Activated CD8-positive, alpha-beta T cell treated with anti-CD3 and anti-CD28 coated beads for 36 hours (primary cell): ENCODE results near the gene ERICH2. TPM values are rescaled to one million over a fixed set of nuclear protein-coding genes. Genes with fewer than 3 reads are reported as not detected.

Experiments
- ATAC-seq: fragments of 200-7000 bp; cut with Tn5 transposase; one replicate; pipeline ENCODE4 v1.10.0; 2021; ENCODE audit warnings: mild to moderate bottlenecking, moderate library complexity
- CTCF ChIA-PET: fragments of 350-600 bp; sonication (Branson Sonifier 250); formaldehyde crosslinking; loops from one replicate; lab custom pipeline; 2021; ENCODE audit warnings: antibody characterized with exemption; lab: Charles Lee
- POLR2A ChIA-PET: fragments of 350-600 bp; sonication (Branson Sonifier 250); formaldehyde crosslinking; loops from one replicate; lab custom pipeline; 2021; ENCODE audit warnings: antibody characterized with exemption; lab: Charles Lee
- DNase-seq: peaks from one replicate; pipeline ENCODE4 v3.0.0-alpha.2; 2020
- H3K27ac Mint-ChIP-seq: one replicate; pipeline ENCODE4 v1.8.0; 2021; ENCODE audit warnings: mild to moderate bottlenecking, mixed read lengths
- H3K27me3 Mint-ChIP-seq: one replicate; pipeline ENCODE4 v1.8.0; 2021; ENCODE audit warnings: mixed read lengths
- H3K36me3 Mint-ChIP-seq: one replicate; pipeline ENCODE4 v1.8.0; 2021; ENCODE audit warnings: low read depth, mixed read lengths
- H3K4me1 Mint-ChIP-seq: one replicate; pipeline ENCODE4 v1.8.0; 2021; ENCODE audit warnings: low read depth, mixed read lengths
- H3K4me3 Mint-ChIP-seq: one replicate; pipeline ENCODE4 v1.8.0; 2021; ENCODE audit warnings: mild to moderate bottlenecking, moderate library complexity, mixed read lengths
- H3K9me3 Mint-ChIP-seq: one replicate; pipeline ENCODE4 v1.8.0; 2021; ENCODE audit warnings: mixed read lengths
- CTCF ChIP-seq: fragments of 200-600 bp; IDR thresholded peaks from one replicate; pipeline ENCODE4 v1.8.0; 2022; ENCODE audit warnings: antibody characterized with exemption, mild to moderate bottlenecking
- intact Hi-C: fragments of 100-400 bp; cut with micrococcal nuclease; formaldehyde crosslinking; loops from one replicate; pipeline ENCODE4 v1.10.0; 2022
- total RNA-seq, 2 experiments: library from RNA; stranded (reverse); gene quantifications; one replicate each; pipeline ENCODE4 v1.2.3, GENCODE V29; 2021

Gene ERICH2
- total RNA-seq, 2 experiments from 2014 or later, result not detected

DNA sequence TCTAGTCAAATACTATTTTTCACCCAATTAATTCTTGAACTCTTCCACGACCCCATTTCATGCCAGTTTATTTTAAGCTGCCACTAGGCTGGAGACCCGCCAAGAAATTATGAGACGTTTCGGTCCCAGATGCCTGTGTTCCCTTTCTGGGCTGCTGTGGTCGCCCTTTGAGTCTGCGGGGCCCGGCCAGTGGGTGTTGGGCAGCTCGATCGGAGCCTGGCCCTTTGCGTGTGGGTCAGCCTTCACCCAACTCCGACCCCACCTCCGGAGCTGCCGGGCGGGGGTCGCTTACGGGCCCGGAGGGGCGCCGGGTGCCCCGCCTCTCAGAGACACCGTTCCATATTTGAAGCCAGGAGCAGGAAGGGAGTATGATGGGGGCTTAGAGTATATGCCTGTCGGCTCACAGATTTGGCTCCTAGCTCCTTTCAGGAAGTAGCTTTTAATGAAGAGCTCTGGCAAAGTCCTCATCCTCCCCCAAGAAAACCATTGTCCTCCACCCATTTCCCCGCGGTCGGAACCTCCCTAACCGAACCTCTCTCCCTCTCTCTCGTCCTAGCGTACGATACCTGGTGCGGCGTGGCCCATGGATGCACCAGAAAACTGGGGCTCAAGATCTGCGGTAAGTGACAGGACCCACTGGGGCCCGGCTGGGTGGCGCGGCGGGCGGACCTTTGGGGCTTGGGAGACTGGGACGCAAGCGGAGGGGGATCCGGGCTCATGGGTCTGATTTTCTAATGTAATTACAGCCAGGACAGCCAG lies 51.5 kb downstream of the ERICH2 start:
- no peaks in the 10 kb centered on the region for H3K9me3 Mint-ChIP-seq
- DNase-seq, result no peak
- ATAC-seq, result no peak
- H3K27ac Mint-ChIP-seq, result no peak overlapping the region
- H3K36me3 Mint-ChIP-seq, result no peaks in the 10 kb centered on the region
- peaks cover 40% of the 10 kb centered on the region for H3K4me1 Mint-ChIP-seq
- intact Hi-C loops, result no loop called here
- no peak for TF ChIP-seq CTCF
- ChIA-PET POLR2A (no interaction called here), CTCF (interaction anchor here (1.0 to 3.1 kb wide), 13 partner anchors 8 to 460 kb away, joined by 3 to 20 read pairs (median 5); partner anchors contain the start of genes ERICH2 and GORASP2)
- peaks cover 78% of the 10 kb centered on the region for H3K27me3 Mint-ChIP-seq
- peak overlapping the region; percentile 48 for H3K4me3 Mint-ChIP-seq

DNA sequence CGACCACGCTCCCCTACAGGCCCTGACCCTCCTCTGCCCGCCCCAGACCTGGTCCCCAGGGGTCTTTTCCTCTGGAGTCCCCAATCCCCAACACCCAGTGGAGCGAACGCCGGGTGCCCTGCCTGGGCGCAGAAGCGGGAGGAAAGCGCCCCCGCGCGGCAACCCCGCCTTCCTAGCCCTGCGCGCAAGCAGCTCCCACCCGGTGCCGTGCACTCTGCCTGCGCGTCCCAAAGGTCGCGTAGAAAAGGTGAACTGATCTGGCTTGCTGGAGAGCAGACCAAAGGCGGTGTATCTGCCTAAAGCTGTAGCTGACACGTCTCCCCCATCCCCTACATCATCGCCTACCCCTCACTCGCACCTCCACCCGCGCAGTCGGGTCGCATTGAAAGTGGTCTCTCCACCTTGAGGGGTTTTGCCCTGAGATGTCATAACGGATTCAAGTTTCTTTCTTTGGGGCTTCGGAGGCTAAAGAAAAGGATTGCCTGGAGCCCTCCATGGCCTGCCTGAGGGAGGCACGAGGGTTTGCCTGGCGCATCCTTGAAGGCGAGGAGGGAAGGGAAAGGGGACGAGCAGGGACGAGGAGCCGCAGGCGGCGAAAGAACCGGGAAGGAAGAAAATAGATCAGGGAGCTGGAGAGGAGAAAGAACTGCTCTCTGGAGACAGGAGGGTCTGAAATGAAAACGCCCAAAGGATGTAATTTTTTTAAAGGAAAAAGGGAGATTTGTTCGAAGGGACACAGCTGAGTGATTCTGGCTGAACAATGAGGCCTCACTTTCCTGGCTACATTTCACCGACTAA lies 52.3 kb downstream of the ERICH2 start:
- Mint-ChIP-seq H3K4me1 (peaks cover 37% of the 10 kb centered on the region), H3K9me3 (no peaks in the 10 kb centered on the region), H3K4me3 (peak overlapping the region; percentile 48), H3K27ac (no peak overlapping the region), H3K27me3 (peaks cover 75% of the 10 kb centered on the region), H3K36me3 (no peaks in the 10 kb centered on the region)
- intact Hi-C loops, result no loop called here
- no peak for TF ChIP-seq CTCF
- POLR2A ChIA-PET, result no interaction called here
- DNase-seq (peak; percentile 65), ATAC-seq (peak; percentile 63)
- CTCF ChIA-PET, result interaction anchor here (0.7 to 3.1 kb wide), 14 partner anchors 9 to 461 kb away, joined by 3 to 20 read pairs (median 5); no protein-coding TSS in a partner anchor

DNA sequence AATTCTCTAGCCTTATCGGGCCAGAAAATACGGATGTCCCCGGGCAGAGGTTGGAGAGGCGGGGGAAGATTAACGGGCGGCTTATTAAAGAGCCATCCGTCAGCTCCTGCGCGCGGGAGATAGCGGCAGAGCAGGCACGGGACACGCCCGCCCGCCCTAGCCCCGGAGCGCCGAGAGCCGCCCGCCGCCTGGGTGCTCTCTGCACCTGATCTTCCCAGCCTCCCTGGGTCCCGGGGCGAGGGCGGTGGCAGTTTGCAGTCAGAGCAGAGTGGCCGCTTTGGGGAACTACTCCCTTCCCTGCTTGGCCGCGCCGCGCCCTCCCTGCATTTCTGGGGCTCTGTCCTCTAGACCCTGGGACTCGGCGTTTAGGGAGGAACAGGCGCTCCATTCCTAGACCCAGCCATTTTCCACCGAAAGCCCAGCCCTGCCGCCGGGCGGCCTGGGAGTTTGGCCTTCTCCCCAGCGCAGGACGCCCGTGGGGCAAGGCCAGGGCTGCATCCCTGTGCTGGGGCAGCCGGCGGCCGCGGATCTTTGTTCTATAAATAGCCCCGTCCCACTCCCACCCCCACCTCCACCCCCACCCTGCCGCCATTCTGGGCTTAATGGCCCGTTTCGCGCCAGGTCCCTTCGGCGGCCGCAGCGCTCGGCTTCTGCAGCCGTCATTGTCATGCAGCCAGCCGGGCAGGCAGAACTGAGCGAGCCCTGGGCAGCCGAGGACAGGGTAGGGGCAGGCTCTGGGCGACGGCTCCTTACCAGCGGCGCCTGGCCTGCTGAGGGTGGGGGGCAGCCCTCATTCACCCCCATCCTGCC lies 53.1 kb downstream of the ERICH2 start:
- peak; percentile 36 for DNase-seq
- Mint-ChIP-seq H3K4me1 (peaks cover 35% of the 10 kb centered on the region), H3K27me3 (peaks cover 71% of the 10 kb centered on the region), H3K9me3 (no peaks in the 10 kb centered on the region), H3K27ac (no peak overlapping the region), H3K36me3 (no peaks in the 10 kb centered on the region), H3K4me3 (peak overlapping the region; percentile 48)
- ChIA-PET POLR2A (no interaction called here), CTCF (interaction anchor here (0.7 to 3.1 kb wide), 10 partner anchors 8 to 462 kb away, joined by 3 to 20 read pairs (median 7); no protein-coding TSS in a partner anchor)
- TF ChIP-seq CTCF, result no peak
- intact Hi-C loops, result no loop called here
- ATAC-seq, result no peak

DNA sequence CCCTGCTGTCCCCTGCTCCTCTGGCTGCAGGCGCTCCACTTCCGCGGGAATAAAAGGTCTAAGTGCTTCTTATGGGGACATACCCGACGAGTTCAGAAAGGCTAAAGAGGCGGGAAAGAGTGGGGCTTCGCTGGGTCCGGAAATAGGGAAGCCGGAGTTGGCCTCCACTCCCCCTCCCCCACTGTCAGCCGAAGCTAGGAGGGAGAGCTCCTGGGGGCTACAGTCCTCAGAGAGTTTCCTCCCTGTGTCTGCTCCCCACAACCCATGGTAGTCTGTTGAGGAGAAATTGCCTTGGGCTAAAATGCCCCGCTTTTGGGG lies 53.7 kb downstream of the ERICH2 start:
- CTCF ChIA-PET, result interaction anchor here (1.9 to 3.8 kb wide), 2 partner anchors 11 to 415 kb away, joined by 6 to 24 read pairs; no protein-coding TSS in a partner anchor
- peaks cover 68% of the 10 kb centered on the region for H3K27me3 Mint-ChIP-seq
- no peak overlapping the region for H3K27ac Mint-ChIP-seq
- ATAC-seq, result no peak
- intact Hi-C loops, result loop anchor here (2.0 kb wide), 1 partner anchor 49 kb away; no protein-coding TSS in a partner anchor
- H3K4me1 Mint-ChIP-seq, result peaks cover 30% of the 10 kb centered on the region
- no peaks in the 10 kb centered on the region for H3K36me3 Mint-ChIP-seq
- DNase-seq, result no peak
- TF ChIP-seq CTCF, result no peak
- POLR2A ChIA-PET, result no interaction called here
- no peak overlapping the region for H3K4me3 Mint-ChIP-seq
- H3K9me3 Mint-ChIP-seq, result no peaks in the 10 kb centered on the region
